K562 (cell line): ENCODE measurements around the gene SLC35G4. TPM values are rescaled to one million over a fixed set of nuclear protein-coding genes. Genes with fewer than 3 reads are reported as not detected.

Source experiments
- ATAC-seq: fragments of 200-7000 bp; cut with Tn5 transposase; 3 replicates; pipeline ENCODE4 v1.9.1; 2020; ENCODE audit warnings: moderate library complexity
- BruUV-seq: library from RNA; stranded (reverse); fragments of 400-500 nt; replicated peaks from 2 replicates; lab custom pipeline; 2021; lab: Mats Ljungman, UMichigan
- CTCF ChIA-PET: fragments of 300-600 bp; formaldehyde crosslinking; extraction: SDS; loops from one replicate; lab custom pipeline; 2021; ENCODE audit warnings: low intra/inter-chr PET ratio; lab: Yijun Ruan, JAX
- POLR2A ChIA-PET: fragments of 300-600, 350-650 bp; sonication (Branson Sonifier 250); formaldehyde crosslinking; extraction: SDS; loops from one replicate; lab custom pipeline; 2021; ENCODE audit warnings: antibody characterized with exemption, inconsistent platforms; lab: Yijun Ruan, JAX
- DNase-seq, 4 experiments: peaks; one replicate each; pipeline versions ENCODE4 v3.0.0 to v3.0.0-alpha.2; 2011 to 2018; ENCODE audit warnings: low spot score in 3 of 4, mixed read lengths in 3 of 4; ENCODE audit errors: extremely low read depth in 1 of 4
- FAIRE-seq: peaks from 2 replicates; lab custom pipeline; 2011; peaks lifted over from hg19 to GRCh38; lab: Jason Lieb, UNC
- H2AFZ ChIP-seq: 2 replicates; pipeline ENCODE4 v1.6.0; 2011; ENCODE audit warnings: low read depth, low read length, control low read depth, inconsistent platforms
- H3K27ac ChIP-seq: fragments of 200-600 bp; 3 replicates; pipeline ENCODE4 v1.8.0; 2011; ENCODE audit warnings: low read depth, mild to moderate bottlenecking, control low read depth, inconsistent platforms, low read length, moderate library complexity, mixed read lengths; ENCODE audit errors: extremely low read depth
- H3K27me3 ChIP-seq, 2 experiments: fragments of 300-600 bp in 1 of 2; 2 replicates in 1 of 2; 3 replicates in 1 of 2; pipeline versions ENCODE4 v1.6.0 to v1.8.0; 2011; ENCODE audit warnings: inconsistent platforms in 2 of 2, low read length in 2 of 2, mild to moderate bottlenecking in 1 of 2, mixed read lengths in 1 of 2, moderate library complexity in 1 of 2; ENCODE audit not compliant: control insufficient read depth in 2 of 2, insufficient read depth in 2 of 2
- H3K36me3 ChIP-seq: fragments of 300-600 bp; 3 replicates; pipeline ENCODE4 v1.8.0; 2011; ENCODE audit warnings: mild to moderate bottlenecking, low read length, inconsistent platforms; ENCODE audit not compliant: control insufficient read depth, insufficient read depth
- H3K4me1 ChIP-seq, 2 experiments: fragments of 200-600 bp in 1 of 2; replicated peaks in 1 of 2; 2 replicates in 1 of 2; 3 replicates in 1 of 2; pipeline versions ENCODE4 v1.5.1 to v1.8.0; 2011; ENCODE audit warnings: inconsistent platforms in 2 of 2, low read length in 2 of 2, mild to moderate bottlenecking in 1 of 2, mixed read lengths in 1 of 2, moderate library complexity in 1 of 2; ENCODE audit not compliant: control insufficient read depth in 2 of 2, insufficient read depth in 2 of 2
- H3K4me2 ChIP-seq: 2 replicates; pipeline ENCODE4 v1.6.1; 2011; ENCODE audit warnings: low read length, control low read depth, inconsistent platforms, mixed read lengths; ENCODE audit not compliant: insufficient read depth
- H3K4me3 ChIP-seq: fragments of 200-600 bp; sonication (generic), shearing (Covaris generic); 2 replicates; pipeline ENCODE4 v1.5.1; 2016; ENCODE audit warnings: control low read depth, inconsistent platforms
- H3K79me2 ChIP-seq: fragments of 200-600 bp; 3 replicates; pipeline ENCODE4 v1.8.0; 2011; ENCODE audit warnings: low read length, inconsistent platforms; ENCODE audit not compliant: control insufficient read depth, insufficient read depth
- H3K9ac ChIP-seq, 2 experiments: 2 replicates each; pipeline versions ENCODE4 v1.6.0 to v1.6.1; 2011; ENCODE audit warnings: low read depth in 2 of 2, low read length in 2 of 2, control low read depth in 1 of 2, inconsistent platforms in 1 of 2, mild to moderate bottlenecking in 1 of 2, mixed read lengths in 1 of 2; ENCODE audit not compliant: insufficient read depth in 1 of 2
- H3K9me1 ChIP-seq: one replicate; pipeline ENCODE4 v1.6.0; 2011; ENCODE audit warnings: inconsistent platforms, mild to moderate bottlenecking, low read length, moderate library complexity; ENCODE audit not compliant: control insufficient read depth, insufficient read depth
- H3K9me3 ChIP-seq: replicated peaks from 2 replicates; pipeline ENCODE4 v1.5.1; 2011; ENCODE audit warnings: low read depth, low read length, inconsistent platforms; ENCODE audit not compliant: control insufficient read depth, insufficient read depth
- H4K20me1 ChIP-seq: replicated peaks from 2 replicates; pipeline ENCODE4 v1.6.1; 2011; ENCODE audit warnings: low read length, inconsistent platforms, mixed read lengths; ENCODE audit not compliant: control insufficient read depth, insufficient read depth
- BCLAF1 ChIP-seq, 2 experiments: fragments of 450-650 bp in 1 of 2; IDR thresholded peaks; 2 replicates each; pipeline ENCODE4 v1.6.1; 2011 to 2017; ENCODE audit warnings: low read depth in 2 of 2, antibody characterized with exemption in 1 of 2, borderline replicate concordance in 1 of 2, low read length in 1 of 2, mild to moderate bottlenecking in 1 of 2, mixed read lengths in 1 of 2; ENCODE audit not compliant: control insufficient read depth in 1 of 2
- CTBP1 ChIP-seq: fragments of 450-650 bp; IDR thresholded peaks from 2 replicates; pipeline ENCODE4 v1.6.1; 2016; ENCODE audit warnings: borderline replicate concordance
- HNRNPK ChIP-seq: fragments of 200-400 bp; formaldehyde crosslinking; IDR thresholded peaks from one replicate; pipeline ENCODE4 v1.6.1; 2018; ENCODE audit warnings: mild to moderate bottlenecking, low read depth, low read length; ENCODE audit not compliant: poor library complexity, severe bottlenecking
- HNRNPL ChIP-seq: fragments of 200-400 bp; formaldehyde crosslinking; IDR thresholded peaks from 2 replicates; pipeline ENCODE4 v1.6.1; 2017; ENCODE audit warnings: low read depth, mild to moderate bottlenecking, low read length
- MLX ChIP-seq, 2 experiments: fragments of 450-650 bp in 1 of 2; sonication (generic) in 1 of 2; formaldehyde crosslinking; conservative IDR thresholded peaks; 2 replicates each; pipeline versions ENCODE4 v1.4.0 to v1.8.1; 2020 to 2022; ENCODE audit warnings: mild to moderate bottlenecking in 1 of 2, missing genetic modification reagents in 1 of 2
- MYNN ChIP-seq, 2 experiments: sonication (generic); formaldehyde crosslinking in 1 of 2; IDR thresholded peaks; 2 replicates each; pipeline versions ENCODE4 v1.5.0 to v1.6.1; 2016 to 2020; ENCODE audit warnings: antibody characterized with exemption in 1 of 2, missing genetic modification reagents in 1 of 2
- THRA ChIP-seq: fragments of 450-650 bp; IDR thresholded peaks from 2 replicates; pipeline ENCODE4 v1.6.1; 2017; ENCODE audit warnings: mild to moderate bottlenecking, moderate library complexity
- XRCC5 ChIP-seq: fragments of 200-400 bp; formaldehyde crosslinking; IDR thresholded peaks from 2 replicates; pipeline ENCODE4 v1.6.1; 2017; ENCODE audit warnings: low read depth, mild to moderate bottlenecking, low read length
- ZNF398 ChIP-seq: fragments of 250-450 bp; sonication (Bioruptor Pico); IDR thresholded peaks from 2 replicates; pipeline ENCODE4 v1.8.0; 2021; ENCODE audit warnings: moderate library complexity, mild to moderate bottlenecking, inconsistent platforms
- WGBS: fragments of 100-300 bp; shearing (Covaris generic); methylation state at CpG from one replicate; pipeline ENCODE4 v1.1.6; 2016; ENCODE audit warnings: low coverage, mixed read lengths; ENCODE audit not compliant: insufficient coverage; ENCODE audit errors: missing lambda C conversion rate; 5-methylcytosine and 5-hydroxymethylcytosine counted together
- in situ Hi-C: fragments of 300-500 bp; cut with MboI; formaldehyde crosslinking; loops from 4 replicates; pipeline ENCODE4 v1.15.0; 2018; ENCODE audit warnings: inconsistent platforms, mixed read lengths
- intact Hi-C: fragments of 100-400 bp; cut with micrococcal nuclease; formaldehyde crosslinking; loops from 2 replicates; pipeline ENCODE4 v1.14.2; 2022
- polyA plus RNA-seq, 8 experiments: library from polyadenylated mRNA; depleted of rRNA in 4 of 8; stranded (reverse) in 5 of 8; unstranded in 3 of 8; fragments of >200 nt; fragmentation: Nextera tagmentation in 2 of 8; fragmentation: Illumina TruSeq in 1 of 8; extraction: Ambion mirVana in 2 of 8; extraction: Trizol in 1 of 8; gene quantifications; 2 replicates each; pipeline versions ENCODE4 v1.2.1 to v1.2.3, GENCODE V29; 2011 to 2014; ENCODE audit warnings: inconsistent platforms in 1 of 8, missing spikeins in 1 of 8
- total RNA-seq, 7 experiments: library from RNA; depleted of rRNA in 6 of 7; stranded (reverse); fragments of >200 nt in 6 of 7; fragmentation: Illumina TruSeq in 2 of 7; extraction: Trizol in 2 of 7; gene quantifications; 2 replicates each; pipeline versions ENCODE4 v1.2.1 to v1.2.3, GENCODE V29; 2011 to 2021; ENCODE audit warnings: low replicate concordance in 1 of 7

Gene SLC35G4
- total and polyA plus RNA-seq, 9 of the 15 experiments (the other 6 are each of a cell fraction or from before 2014, with no cell fraction given), result not detected

- TF ChIP-seq BCLAF1 (IDR thresholded peaks at IDR 0.05; ENCODE audit: borderline replicate concordance in 1 of 2, control insufficient read depth in 1 of 2, low read depth in 2 of 2, low read length in 1 of 2) (no peak), HNRNPK (no peak)
These were observed 43.7 kb upstream of the SLC35G4 start (continued) for GRCh38 chr18:11565716-11566115.

- no peak overlapping the region for H3K4me2 ChIP-seq
- TF ChIP-seq CTBP1 (no peak), ZNF398 (CRISPR knock-in tag) (no peak), MLX (CRISPR knock-in tag; conservative IDR thresholded peaks at IDR 0.05) (no peak), THRA (no peak), MYNN (IDR thresholded peaks at IDR 0.05) (no peak), MYNN (CRISPR knock-in tag; IDR thresholded peaks at IDR 0.05) (no peak), HNRNPL (no peak), XRCC5 (no peak)
- TF ChIP-seq, all 486 proteins: peak for 0
- no peak overlapping the region for H3K27ac ChIP-seq
- H3K4me3 ChIP-seq, result no peak overlapping the region
- WGBS, result 0% methylated on average over 5 of the region's 5 CpGs
- FAIRE-seq (no peak), DNase-seq (no peak), ATAC-seq (no peak)
- H3K9ac ChIP-seq, result no peak overlapping the region
- no TSS peak for BruUV-seq
- no peaks in the 10 kb centered on the region for H3K79me2 ChIP-seq
- no peaks in the 10 kb centered on the region for H3K9me3 ChIP-seq
- peaks cover 4 to 21% of the 10 kb centered on the region in 2 experiments; a peak in 4 of 5 replicates for H3K27me3 ChIP-seq
- POLR2A ChIA-PET, result no interaction called here
- no peak overlapping the region for H2AFZ ChIP-seq
- no peaks in the 10 kb centered on the region for H4K20me1 ChIP-seq
- no peaks in the 10 kb centered on the region for H3K4me1 ChIP-seq
- CTCF ChIA-PET, result no interaction called here
- H3K36me3 ChIP-seq, result no peaks in the 10 kb centered on the region
- no peaks in the 10 kb centered on the region for H3K9me1 ChIP-seq
- intact Hi-C loops (no loop called here), in situ Hi-C loops (loop anchor here (25.0 kb wide), 1 partner anchor 1004 kb away; no protein-coding TSS in a partner anchor)
These were observed 43.0 kb upstream of the SLC35G4 start for GRCh38 chr18:11566236-11566965.
